Spleen (tissue), 11 donors: Measurements from ENCODE around the gene MAP4K2. TPM values are rescaled to one million over a fixed set of nuclear protein-coding genes. Genes with fewer than 3 reads are reported as not detected.

ENCODE experiments used
- DNase-seq: peaks from one replicate; pipeline ENCODE4 v3.0.0-alpha.2; 2020
- H3K27ac ChIP-seq, 8 donors: fragments of 200-600 bp; sonication (generic) in 7 of 8; 1 replicate in 4 of 8; 2 replicates in 4 of 8; pipeline versions ENCODE4 v1.5.0 to v1.8.0; 2016 to 2021; ENCODE audit warnings: inconsistent platforms in 4 of 8, mild to moderate bottlenecking in 4 of 8, moderate library complexity in 1 of 8
- H3K27me3 ChIP-seq, 7 donors: fragments of 200-600 bp; sonication (generic) in 6 of 7; replicated peaks in 1 of 7; 1 replicate in 4 of 7; 2 replicates in 3 of 7; pipeline versions ENCODE4 v1.5.0 to v1.8.0; 2016 to 2021; ENCODE audit warnings: inconsistent platforms in 3 of 7, mild to moderate bottlenecking in 1 of 7
- H3K36me3 ChIP-seq, 6 donors: fragments of 200-600 bp; sonication (generic) in 5 of 6; 1 replicate in 4 of 6; 2 replicates in 2 of 6; pipeline versions ENCODE4 v1.5.0 to v1.8.0; 2016 to 2021; ENCODE audit warnings: inconsistent platforms in 2 of 6
- H3K4me1 ChIP-seq, 6 donors: fragments of 200-600 bp; sonication (generic) in 5 of 6; 1 replicate in 3 of 6; 2 replicates in 3 of 6; pipeline versions ENCODE4 v1.5.0 to v1.8.0; 2016 to 2021; ENCODE audit warnings: inconsistent platforms in 3 of 6
- H3K4me3 ChIP-seq, 8 donors: fragments of 200-600 bp; sonication (generic) in 7 of 8; 1 replicate in 4 of 8; 2 replicates in 4 of 8; pipeline versions ENCODE4 v1.5.0 to v1.8.0; 2016 to 2021; ENCODE audit warnings: inconsistent platforms in 4 of 8, mild to moderate bottlenecking in 4 of 8, moderate library complexity in 2 of 8
- H3K9me3 ChIP-seq, 8 donors: fragments of 200-600 bp; sonication (generic) in 7 of 8; 1 replicate in 4 of 8; 2 replicates in 4 of 8; pipeline versions ENCODE4 v1.5.0 to v1.8.0; 2016 to 2021; ENCODE audit warnings: inconsistent platforms in 4 of 8
- POLR2A ChIP-seq, 3 donors: fragments of 450-650 bp; IDR thresholded peaks; one replicate each; pipeline ENCODE4 v1.5.1; 2017; ENCODE audit warnings: antibody characterized with exemption in 3 of 3, mild to moderate bottlenecking in 1 of 3
- POLR2AphosphoS5 ChIP-seq, 3 donors: sonication (generic); formaldehyde crosslinking; IDR thresholded peaks; one replicate each; pipeline ENCODE4 v1.5.1; 2017; ENCODE audit warnings: antibody characterized with exemption in 3 of 3
- WGBS, 5 donors: extraction: QIAGEN DNeasy Blood & Tissue Kit in 3 of 5; methylation state at CpG; one replicate each; pipeline versions ENCODE4 v1.1.5 to v1.1.7; 2013 to 2018; 5-methylcytosine and 5-hydroxymethylcytosine counted together
- intact Hi-C: fragments of 100-400 bp; cut with DNase I; formaldehyde crosslinking; loops from one replicate; pipeline ENCODE4 v1.15.0; 2023; ENCODE audit warnings: low total_unique reads
- polyA plus RNA-seq, 3 donors: library from polyadenylated mRNA; stranded (reverse); fragments of 200-250 nt; gene quantifications; one replicate each; pipeline ENCODE4 v1.2.1, GENCODE V29; 2013
- total RNA-seq, 7 donors: library from RNA; depleted of rRNA in 3 of 7; stranded (reverse); fragments of >200 nt in 3 of 7; fragmentation: NEBNext Ultra II Directional in 4 of 7; extraction: Animal tissue kit (Norgen Biotek cat#: 25700) in 4 of 7; gene quantifications; one replicate each; pipeline versions ENCODE4 v1.1.0 to v1.2.1, GENCODE V29; 2016 to 2021
- TF ChIP-seq, protein P1 (sequence below), 11 experiments: fragments of 200-600 bp in 7 of 11; fragments of 450-650 bp in 4 of 11; sonication (generic) in 4 of 11; IDR thresholded peaks in 8 of 11; conservative IDR thresholded peaks in 3 of 11; 1 replicate in 7 of 11; 2 replicates in 4 of 11; pipeline versions ENCODE4 v1.4.0 to v1.8.0; 2016 to 2021; ENCODE audit warnings: antibody characterized with exemption in 11 of 11, inconsistent platforms in 4 of 11, mild to moderate bottlenecking in 1 of 11
- donor health status: healthy with polysubstance abuse.
- donor health status: DM: no; HTN: no; CAD: no; lungs with moderate emphysema.
- donor health status: DM: no; HTN: no; CAD: no.
- donor health status: Bipolar disorder and iron deficiency.
- donor health status: healthy.
- donor health status: DM: no; HTN: no; CAD: no.
- donor health status: DM: yes; HTN: yes; CAD: no.

MAP4K2 gene
- total and polyA plus RNA-seq, 10 donors = 40.8 to 106 (median 60.6) TPM

DNA sequence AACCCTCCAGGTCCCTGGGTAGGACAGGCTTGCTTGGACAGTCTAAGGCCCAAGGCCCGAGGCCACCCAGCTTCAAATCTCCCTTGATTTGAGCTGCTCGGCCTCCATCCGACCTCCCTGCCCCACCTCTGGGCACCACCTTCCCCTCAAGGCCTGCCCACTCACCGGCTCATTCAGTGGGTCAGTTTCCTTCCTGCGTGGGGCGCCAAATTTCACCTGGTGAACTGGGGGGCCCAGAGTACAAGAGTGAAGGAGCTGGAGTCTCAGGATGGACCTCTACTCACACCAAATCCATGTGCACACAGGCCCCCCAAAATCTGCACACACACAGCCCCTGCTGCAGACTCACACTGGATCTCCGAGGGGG lies 3.8 kb downstream of the MAP4K2 start:
- no peak for DNase-seq
- peaks cover 0 to 70% (median 26%) of the 10 kb centered on the region in 6 donors for H3K36me3 ChIP-seq
- H3K4me1 ChIP-seq = peaks cover 50 to 97% (median 81%) of the 10 kb centered on the region in 6 donors
- TF ChIP-seq POLR2A (IDR thresholded peaks at IDR 0.05) (no peak), POLR2AphosphoS5 (IDR thresholded peaks at IDR 0.05) (peak in 1 of 3 donors; percentile 6)
- H3K27ac ChIP-seq = peak overlapping the region; percentile 41 to 94 (median 85)
- 57 to 70% (median 66%) methylated on average over 6 to 7 of the region's 7 CpGs for WGBS, 5 donors
- no peaks in the 10 kb centered on the region for H3K9me3 ChIP-seq
- intact Hi-C loops = no loop called here
- H3K4me3 ChIP-seq = peak overlapping the region in 2 of 8 donors; percentile 19 to 84
- no peaks in the 10 kb centered on the region for H3K27me3 ChIP-seq

DNA sequence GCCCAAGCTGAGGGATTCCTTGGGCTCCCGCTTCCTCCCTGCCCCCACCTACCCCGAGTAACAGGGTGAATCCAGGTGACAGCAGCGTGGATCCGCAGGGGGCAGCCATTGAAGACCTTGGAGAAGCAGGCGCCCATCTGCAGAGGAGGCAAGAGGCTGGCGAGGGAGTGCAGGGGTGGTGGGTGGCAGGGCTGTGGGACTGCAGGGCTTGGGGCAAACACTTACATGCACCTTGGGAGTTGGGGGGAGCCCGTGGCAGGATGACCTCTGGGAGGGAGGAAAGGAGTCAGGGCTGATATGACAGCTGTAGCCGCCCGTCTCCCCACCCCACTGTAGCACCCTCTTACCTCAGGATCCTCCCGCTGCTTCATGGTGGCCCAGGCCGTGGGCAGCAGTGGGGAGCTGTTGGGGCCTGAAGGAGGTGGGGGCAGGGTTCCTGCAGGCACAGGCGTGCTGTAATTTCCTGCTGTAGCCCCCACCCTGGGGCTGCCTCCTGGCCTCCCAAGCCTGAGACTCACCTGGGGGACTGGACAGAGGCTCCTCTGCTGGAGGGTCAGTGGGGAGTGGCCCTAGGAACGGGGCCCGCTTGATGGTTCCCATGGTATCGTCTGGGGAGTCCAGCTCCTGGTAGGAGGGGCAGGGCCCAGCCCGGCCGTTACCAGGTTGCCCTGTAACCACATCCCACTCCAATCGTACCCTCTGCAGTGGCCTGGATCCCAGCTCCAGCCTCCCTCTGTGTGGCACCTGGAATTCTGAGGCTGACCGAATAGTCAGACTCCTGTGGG lies 6.1 kb downstream of the MAP4K2 start:
- Histone ChIP-seq H3K9me3 (no peaks in the 10 kb centered on the region), H3K4me3 (no peak overlapping the region), H3K36me3 (peaks cover 0 to 90% (median 32%) of the 10 kb centered on the region in 6 donors), H3K4me1 (peaks cover 34 to 100% (median 80%) of the 10 kb centered on the region in 6 donors), H3K27ac (peak overlapping the region in 7 of 8 donors; percentile 42 to 94 (median 84)), H3K27me3 (no peaks in the 10 kb centered on the region)
- peak; percentile 71 for DNase-seq
- intact Hi-C loops = no loop called here
- WGBS, 5 donors = 69 to 80% (median 76%) methylated on average over 14 to 19 of the region's 19 CpGs
- TF ChIP-seq, protein P1, sequence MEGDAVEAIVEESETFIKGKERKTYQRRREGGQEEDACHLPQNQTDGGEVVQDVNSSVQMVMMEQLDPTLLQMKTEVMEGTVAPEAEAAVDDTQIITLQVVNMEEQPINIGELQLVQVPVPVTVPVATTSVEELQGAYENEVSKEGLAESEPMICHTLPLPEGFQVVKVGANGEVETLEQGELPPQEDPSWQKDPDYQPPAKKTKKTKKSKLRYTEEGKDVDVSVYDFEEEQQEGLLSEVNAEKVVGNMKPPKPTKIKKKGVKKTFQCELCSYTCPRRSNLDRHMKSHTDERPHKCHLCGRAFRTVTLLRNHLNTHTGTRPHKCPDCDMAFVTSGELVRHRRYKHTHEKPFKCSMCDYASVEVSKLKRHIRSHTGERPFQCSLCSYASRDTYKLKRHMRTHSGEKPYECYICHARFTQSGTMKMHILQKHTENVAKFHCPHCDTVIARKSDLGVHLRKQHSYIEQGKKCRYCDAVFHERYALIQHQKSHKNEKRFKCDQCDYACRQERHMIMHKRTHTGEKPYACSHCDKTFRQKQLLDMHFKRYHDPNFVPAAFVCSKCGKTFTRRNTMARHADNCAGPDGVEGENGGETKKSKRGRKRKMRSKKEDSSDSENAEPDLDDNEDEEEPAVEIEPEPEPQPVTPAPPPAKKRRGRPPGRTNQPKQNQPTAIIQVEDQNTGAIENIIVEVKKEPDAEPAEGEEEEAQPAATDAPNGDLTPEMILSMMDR (IDR thresholded peaks at IDR 0.05 in 8 of 11, conservative IDR thresholded peaks at IDR 0.05 in 3 of 11) = no peak
- TF ChIP-seq POLR2A (IDR thresholded peaks at IDR 0.05) = no peak
- TF ChIP-seq POLR2AphosphoS5 (IDR thresholded peaks at IDR 0.05) = no peak

GRCh38 chr11:64796047-64796756 lies 6.8 kb downstream of the MAP4K2 start:
- WGBS, 5 donors = 48 to 65% (median 55%) methylated on average over 10 to 19 of the region's 19 CpGs
- peaks cover 0 to 95% (median 38%) of the 10 kb centered on the region in 6 donors for H3K36me3 ChIP-seq
- peak overlapping the region in 7 of 8 donors; percentile 32 to 94 (median 84) for H3K27ac ChIP-seq
- DNase-seq = peak; percentile 81
- H3K4me1 ChIP-seq = peaks cover 28 to 96% (median 73%) of the 10 kb centered on the region in 6 donors
- intact Hi-C loops = no loop called here
- H3K27me3 ChIP-seq = no peaks in the 10 kb centered on the region
- peak; percentile 34 to 69 (median 49) for TF ChIP-seq POLR2AphosphoS5 (IDR thresholded peaks at IDR 0.05)
- TF ChIP-seq POLR2A (IDR thresholded peaks at IDR 0.05) = no peak
- no peaks in the 10 kb centered on the region for H3K9me3 ChIP-seq
- H3K4me3 ChIP-seq = no peak overlapping the region

DNA sequence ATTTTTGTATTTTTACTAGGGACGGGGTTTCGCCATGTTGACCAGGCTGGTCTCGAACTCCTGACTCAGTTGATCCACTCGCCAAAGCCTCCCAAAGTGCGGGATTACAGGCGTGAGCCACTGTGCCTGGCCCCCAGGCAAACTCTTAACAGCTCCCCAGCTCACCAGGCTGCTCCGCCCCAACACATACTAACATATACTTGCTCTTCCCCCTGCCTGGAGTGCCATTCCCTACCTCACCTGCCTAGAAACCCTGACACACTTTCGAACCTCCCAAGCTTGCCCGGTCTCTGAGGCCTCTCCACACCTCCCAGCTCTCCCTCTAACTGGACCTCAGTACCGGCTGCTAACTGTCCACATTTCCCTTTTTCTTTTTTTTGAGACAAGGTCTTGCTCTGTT lies 8.5 kb downstream of the MAP4K2 start:
- peak; percentile 27 for DNase-seq
- no peaks in the 10 kb centered on the region for H3K9me3 ChIP-seq
- TF ChIP-seq POLR2A (IDR thresholded peaks at IDR 0.05) (no peak), POLR2AphosphoS5 (IDR thresholded peaks at IDR 0.05) (no peak)
- TF ChIP-seq, protein P1 (IDR thresholded peaks at IDR 0.05 in 8 of 11, conservative IDR thresholded peaks at IDR 0.05 in 3 of 11) = no peak
- intact Hi-C loops = no loop called here
- H3K36me3 ChIP-seq = peaks cover 0 to 96% (median 47%) of the 10 kb centered on the region in 6 donors
- peaks cover 11 to 79% (median 56%) of the 10 kb centered on the region in 6 donors for H3K4me1 ChIP-seq
- WGBS, 5 donors = 88 to 93% (median 89%) methylated on average over 10 of the region's 10 CpGs
- no peak overlapping the region for H3K4me3 ChIP-seq
- peak overlapping the region in 7 of 8 donors; percentile 15 to 94 (median 85) for H3K27ac ChIP-seq
- H3K27me3 ChIP-seq = no peaks in the 10 kb centered on the region
